Uterus (tissue), 4 donors: ENCODE results near the gene CERS5. TPM values are rescaled to one million over a fixed set of nuclear protein-coding genes. Genes with fewer than 3 reads are reported as not detected.
A peak's percentile ranks its signal among the peaks of the same experiment; 100 is the strongest.

ENCODE experiments used
- DNase-seq, 2 donors: peaks; one replicate each; pipeline ENCODE4 v3.0.0-alpha.2; 2019 to 2020
- H3K27ac ChIP-seq, 2 donors: fragments of 200-600 bp; sonication (generic); 1 replicate in 1 of 2; 2 replicates in 1 of 2; pipeline ENCODE4 v1.5.1; 2016 to 2018
- H3K27me3 ChIP-seq, 2 donors: fragments of 200-600 bp; sonication (generic); one replicate each; pipeline ENCODE4 v1.5.1; 2018 to 2019; ENCODE audit warnings: control low read depth in 1 of 2
- H3K36me3 ChIP-seq, 2 donors: fragments of 200-600 bp; sonication (generic); one replicate each; pipeline ENCODE4 v1.5.1; 2019; ENCODE audit warnings: control low read depth in 1 of 2
- H3K4me1 ChIP-seq, 2 donors: fragments of 200-600 bp; sonication (generic); one replicate each; pipeline ENCODE4 v1.5.1; 2018 to 2019; ENCODE audit warnings: control low read depth in 1 of 2
- H3K4me3 ChIP-seq, 2 donors: fragments of 200-600 bp; sonication (generic); 1 replicate in 1 of 2; 2 replicates in 1 of 2; pipeline ENCODE4 v1.5.1; 2018 to 2019; ENCODE audit warnings: mild to moderate bottlenecking in 1 of 2
- H3K9me3 ChIP-seq, 2 donors: fragments of 200-600 bp; sonication (generic); one replicate each; pipeline ENCODE4 v1.5.1; 2019; ENCODE audit warnings: control low read depth in 1 of 2
- POLR2A ChIP-seq, 2 donors: fragments of 450-650 bp; IDR thresholded peaks; one replicate each; pipeline ENCODE4 v1.6.1; 2016; ENCODE audit warnings: antibody characterized with exemption in 2 of 2, mild to moderate bottlenecking in 1 of 2, moderate library complexity in 1 of 2
- intact Hi-C: fragments of 100-400 bp; cut with DNase I; formaldehyde crosslinking; loops from one replicate; pipeline ENCODE4 v1.15.1; 2023; ENCODE audit warnings: low total_unique reads
- total RNA-seq, 4 donors: library from RNA; depleted of rRNA in 3 of 4; stranded (reverse); fragments of >200 nt in 3 of 4; gene quantifications; one replicate each; pipeline versions ENCODE4 v1.1.0 to v1.2.4, GENCODE V29; 2014 to 2023
- TF ChIP-seq, protein P1 (sequence below), 4 experiments: fragments of 200-600 bp in 2 of 4; fragments of 450-650 bp in 2 of 4; sonication (generic) in 2 of 4; IDR thresholded peaks; one replicate each; pipeline ENCODE4 v1.5.1; 2016 to 2019; ENCODE audit warnings: antibody characterized with exemption in 4 of 4, mild to moderate bottlenecking in 2 of 4, moderate library complexity in 1 of 4
- donor health status: DM: yes; HTN: yes; CAD: no.

Gene CERS5
- total RNA-seq, 4 donors from 2014 or later: 9.1 to 73.9 (median 40.5) TPM

DNA sequence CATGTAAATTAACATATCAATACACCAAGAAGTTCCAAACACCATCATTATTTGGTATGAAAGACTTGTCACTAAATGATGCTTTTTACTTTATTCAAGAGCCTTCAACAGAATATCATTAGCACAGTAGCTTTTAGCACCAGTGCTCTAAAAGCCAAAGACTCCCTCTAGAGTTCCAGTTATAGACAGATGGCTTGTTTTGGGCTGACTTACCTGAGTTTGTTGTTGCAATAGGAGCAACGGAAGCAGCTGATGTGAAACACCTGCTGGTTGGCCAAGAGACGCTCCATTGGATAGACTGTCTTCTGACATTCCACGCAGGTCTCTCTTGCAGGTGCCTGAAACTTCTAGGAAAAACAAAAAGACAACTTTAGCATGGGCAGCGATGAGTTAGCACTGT is 14.5 kb upstream of the CERS5 start:
- Histone ChIP-seq H3K4me1 (peaks cover 6 to 10% of the 10 kb centered on the region in 2 donors), H3K4me3 (no peak overlapping the region), H3K9me3 (no peaks in the 10 kb centered on the region), H3K27ac (no peak overlapping the region), H3K36me3 (no peaks in the 10 kb centered on the region), H3K27me3 (no peaks in the 10 kb centered on the region)
- no peak for DNase-seq
- intact Hi-C loops: no loop called here
- no peak for TF ChIP-seq POLR2A (IDR thresholded peaks at IDR 0.05)
- TF ChIP-seq, protein P1, sequence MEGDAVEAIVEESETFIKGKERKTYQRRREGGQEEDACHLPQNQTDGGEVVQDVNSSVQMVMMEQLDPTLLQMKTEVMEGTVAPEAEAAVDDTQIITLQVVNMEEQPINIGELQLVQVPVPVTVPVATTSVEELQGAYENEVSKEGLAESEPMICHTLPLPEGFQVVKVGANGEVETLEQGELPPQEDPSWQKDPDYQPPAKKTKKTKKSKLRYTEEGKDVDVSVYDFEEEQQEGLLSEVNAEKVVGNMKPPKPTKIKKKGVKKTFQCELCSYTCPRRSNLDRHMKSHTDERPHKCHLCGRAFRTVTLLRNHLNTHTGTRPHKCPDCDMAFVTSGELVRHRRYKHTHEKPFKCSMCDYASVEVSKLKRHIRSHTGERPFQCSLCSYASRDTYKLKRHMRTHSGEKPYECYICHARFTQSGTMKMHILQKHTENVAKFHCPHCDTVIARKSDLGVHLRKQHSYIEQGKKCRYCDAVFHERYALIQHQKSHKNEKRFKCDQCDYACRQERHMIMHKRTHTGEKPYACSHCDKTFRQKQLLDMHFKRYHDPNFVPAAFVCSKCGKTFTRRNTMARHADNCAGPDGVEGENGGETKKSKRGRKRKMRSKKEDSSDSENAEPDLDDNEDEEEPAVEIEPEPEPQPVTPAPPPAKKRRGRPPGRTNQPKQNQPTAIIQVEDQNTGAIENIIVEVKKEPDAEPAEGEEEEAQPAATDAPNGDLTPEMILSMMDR (IDR thresholded peaks at IDR 0.05): no peak

DNA sequence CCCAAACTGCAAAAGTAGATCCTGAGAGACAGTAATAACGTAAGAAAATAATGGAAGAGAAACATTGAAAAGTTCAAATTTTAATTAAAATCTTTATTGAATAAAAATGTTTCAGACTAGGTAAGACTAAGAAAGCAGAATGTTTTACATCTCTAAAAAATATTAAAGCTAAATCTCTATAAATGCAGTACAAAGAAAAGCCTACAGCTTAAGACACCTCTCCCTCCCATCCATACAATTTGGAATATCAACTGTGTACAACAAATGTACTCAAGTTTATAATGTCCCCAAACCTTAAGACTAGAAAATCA is 8.5 kb upstream of the CERS5 start:
- Histone ChIP-seq H3K4me1 (no peaks in the 10 kb centered on the region), H3K9me3 (no peaks in the 10 kb centered on the region), H3K27ac (no peak overlapping the region), H3K4me3 (no peak overlapping the region), H3K27me3 (no peaks in the 10 kb centered on the region), H3K36me3 (no peaks in the 10 kb centered on the region)
- no peak for TF ChIP-seq POLR2A (IDR thresholded peaks at IDR 0.05)
- TF ChIP-seq, protein P1 (IDR thresholded peaks at IDR 0.05): no peak
- intact Hi-C loops: loop anchor here (10.0 kb wide), 2 partner anchors 71 to 101 kb away; partner anchors contain the start of gene GPD1
- no peak for DNase-seq

DNA sequence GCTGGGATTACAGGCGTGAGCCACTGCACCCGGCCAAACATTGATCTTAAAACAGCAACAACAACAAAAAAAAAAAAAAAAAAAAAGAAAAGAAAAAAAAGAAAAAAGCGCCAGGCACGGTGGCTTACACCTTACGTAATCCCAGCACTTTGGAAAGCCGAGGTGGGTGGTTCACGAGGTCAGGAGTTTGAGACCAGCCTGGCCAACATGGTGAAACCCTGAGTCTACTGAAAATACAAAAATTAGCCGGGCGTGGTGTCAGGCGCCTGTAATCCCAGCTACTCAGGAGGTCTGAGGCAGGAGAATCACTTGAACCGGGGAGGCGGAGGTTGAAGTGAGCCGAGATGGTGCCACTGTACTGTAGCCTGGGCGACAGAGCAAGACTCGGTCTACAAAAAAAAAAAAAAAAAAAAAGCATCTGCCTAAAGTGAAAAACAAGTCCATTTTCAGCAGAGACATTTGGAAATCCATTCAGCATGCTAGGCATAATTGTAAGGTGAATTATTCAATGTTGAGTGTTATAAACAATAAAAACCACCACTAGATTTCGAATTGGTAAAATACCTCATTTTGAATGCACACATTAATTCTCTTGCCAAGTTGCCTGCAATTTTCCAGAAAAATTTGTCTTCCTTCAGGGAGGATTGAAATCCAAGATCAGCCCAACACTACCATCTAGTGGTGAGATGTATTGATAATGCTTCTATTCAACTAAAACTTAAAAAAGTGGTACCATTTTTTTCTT is 8.0 kb upstream of the CERS5 start:
- no peak for TF ChIP-seq POLR2A (IDR thresholded peaks at IDR 0.05)
- TF ChIP-seq, protein P1 (IDR thresholded peaks at IDR 0.05): peak; percentile 59 to 87 (median 80)
- intact Hi-C loops: loop anchor here (10.0 kb wide), 2 partner anchors 70 to 100 kb away; partner anchors contain the start of gene GPD1
- Histone ChIP-seq H3K4me1 (no peaks in the 10 kb centered on the region), H3K36me3 (no peaks in the 10 kb centered on the region), H3K9me3 (no peaks in the 10 kb centered on the region), H3K27ac (peak overlapping the region in 1 of 2 donors; percentile 7), H3K4me3 (no peak overlapping the region), H3K27me3 (no peaks in the 10 kb centered on the region)
- DNase-seq: peak in 1 of 2 donors; percentile 33

DNA sequence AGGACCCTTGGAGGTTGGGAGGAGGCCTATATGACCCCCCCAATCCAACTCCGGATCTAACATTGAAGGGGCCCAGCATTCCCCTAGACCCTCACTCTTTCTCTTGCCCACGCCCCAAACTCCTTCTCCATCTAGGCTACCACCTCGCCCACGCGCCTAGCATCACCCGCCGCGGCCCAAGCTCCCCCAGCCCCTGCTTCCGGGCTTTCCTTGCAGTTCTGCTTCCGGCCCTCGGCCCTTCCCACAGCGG is 445 bp downstream of the CERS5 start:
- TF ChIP-seq POLR2A (IDR thresholded peaks at IDR 0.05): no peak
- TF ChIP-seq, protein P1 (IDR thresholded peaks at IDR 0.05): no peak
- H3K36me3 ChIP-seq: no peaks in the 10 kb centered on the region
- no peaks in the 10 kb centered on the region for H3K27me3 ChIP-seq
- peak; percentile 40 to 50 for DNase-seq
- intact Hi-C loops: no loop called here
- H3K4me3 ChIP-seq: peak overlapping the region; percentile 63 to 78
- no peaks in the 10 kb centered on the region for H3K4me1 ChIP-seq
- H3K27ac ChIP-seq: peak overlapping the region; percentile 85 to 93
- no peaks in the 10 kb centered on the region for H3K9me3 ChIP-seq

DNA sequence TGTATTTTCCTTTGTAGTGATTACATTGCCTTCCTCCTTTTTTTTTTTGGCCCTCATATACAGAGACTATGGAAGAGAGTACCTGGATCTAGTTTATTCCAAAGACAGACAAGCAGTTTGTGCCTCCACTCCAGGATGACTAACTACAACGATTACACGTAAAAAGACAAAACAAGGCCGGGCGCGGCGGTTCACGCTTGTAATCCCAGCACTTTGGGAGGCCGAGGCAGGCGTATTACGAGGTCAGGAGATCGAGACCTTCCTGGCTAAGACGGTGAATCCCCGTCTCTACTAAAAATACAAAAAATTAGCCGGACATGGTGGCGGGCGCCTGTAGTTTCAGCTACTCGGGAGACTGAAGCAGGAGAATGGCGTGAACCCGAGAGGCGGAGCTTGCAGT is 2.2 kb downstream of the CERS5 start:
- no peaks in the 10 kb centered on the region for H3K27me3 ChIP-seq
- no peak overlapping the region for H3K27ac ChIP-seq
- no peaks in the 10 kb centered on the region for H3K36me3 ChIP-seq
- no peak for DNase-seq
- no peaks in the 10 kb centered on the region for H3K4me1 ChIP-seq
- intact Hi-C loops: no loop called here
- no peaks in the 10 kb centered on the region for H3K9me3 ChIP-seq
- H3K4me3 ChIP-seq: no peak overlapping the region
- no peak for TF ChIP-seq POLR2A (IDR thresholded peaks at IDR 0.05)
- TF ChIP-seq, protein P1 (IDR thresholded peaks at IDR 0.05): no peak
